Neural cell (in vitro differentiated cells): ENCODE measurements around the gene RPL14. TPM values are rescaled to one million over a fixed set of nuclear protein-coding genes. Genes with fewer than 3 reads are reported as not detected.

Experiments
- H2AFZ ChIP-seq: fragments of 200-600, 300-800 bp; sonication (generic), shearing (Covaris generic); 2 replicates; pipeline ENCODE4 v1.6.0; 2014; ENCODE audit warnings: low read depth, mild to moderate bottlenecking, antibody characterized with exemption, low read length, moderate library complexity
- H3F3A ChIP-seq: fragments of 200-600 bp; shearing (Covaris generic); 2 replicates; pipeline ENCODE4 v1.6.1; 2016; ENCODE audit warnings: mild to moderate bottlenecking, moderate library complexity, mixed read lengths, antibody characterized with exemption, low read length; ENCODE audit not compliant: insufficient read depth, poor library complexity, severe bottlenecking
- H3K27ac ChIP-seq: fragments of 200-600, 300-800 bp; sonication (generic), shearing (Covaris generic); 2 replicates; pipeline ENCODE4 v1.5.1; 2014; ENCODE audit warnings: mild to moderate bottlenecking, low read length, moderate library complexity
- H3K27me3 ChIP-seq: fragments of 300-800, 200-600 bp; sonication (generic), shearing (Covaris generic); 2 replicates; pipeline ENCODE4 v1.6.0; 2014; ENCODE audit warnings: mild to moderate bottlenecking, low read depth, low read length, moderate library complexity; ENCODE audit not compliant: insufficient read depth
- H3K36me3 ChIP-seq: fragments of 300-800, 200-600 bp; sonication (generic), shearing (Covaris generic); 2 replicates; pipeline ENCODE4 v1.5.1; 2014; ENCODE audit warnings: mild to moderate bottlenecking, antibody characterized with exemption, low read length, moderate library complexity; ENCODE audit not compliant: insufficient read depth
- H3K4me2 ChIP-seq: fragments of 300-800, 200-600 bp; sonication (generic), shearing (Covaris generic); 2 replicates; pipeline ENCODE4 v1.6.0; 2014; ENCODE audit warnings: mild to moderate bottlenecking, low read length
- H3K4me3 ChIP-seq: fragments of 300-800, 200-600 bp; sonication (generic), shearing (Covaris generic); 2 replicates; pipeline ENCODE4 v1.5.1; 2014; ENCODE audit warnings: mild to moderate bottlenecking, low read length, moderate library complexity
- H3K79me2 ChIP-seq: fragments of 200-600 bp; shearing (Covaris generic); replicated peaks from 2 replicates; pipeline ENCODE4 v1.6.0; 2014; ENCODE audit warnings: mild to moderate bottlenecking, low read length, moderate library complexity; ENCODE audit not compliant: insufficient read depth
- H3K9ac ChIP-seq: fragments of 300-800, 200-600 bp; sonication (generic), shearing (Covaris generic); 2 replicates; pipeline ENCODE4 v1.6.1; 2016; ENCODE audit warnings: mild to moderate bottlenecking, low read length, mixed read lengths
- H3K9me2 ChIP-seq: fragments of 200-600 bp; shearing (Covaris generic); 2 replicates; pipeline ENCODE4 v1.6.1; 2016; ENCODE audit warnings: mild to moderate bottlenecking, low read length, mixed read lengths; ENCODE audit not compliant: insufficient read depth
- H3K9me3 ChIP-seq: fragments of 200-600, 300-800 bp; sonication (generic), shearing (Covaris generic); 2 replicates; pipeline ENCODE4 v1.6.1; 2016; ENCODE audit warnings: mild to moderate bottlenecking, mixed run types, low read length, moderate library complexity, mixed read lengths
- H4K20me1 ChIP-seq: fragments of 200-600 bp; shearing (Covaris generic); 2 replicates; pipeline ENCODE4 v1.6.1; 2016; ENCODE audit warnings: mild to moderate bottlenecking, mixed run types; ENCODE audit not compliant: insufficient read depth
- CTCF ChIP-seq: fragments of 450-650 bp; IDR thresholded peaks from 2 replicates; pipeline ENCODE4 v1.5.1; 2014; ENCODE audit warnings: antibody characterized with exemption, mild to moderate bottlenecking, moderate library complexity; ENCODE audit not compliant: poor library complexity, severe bottlenecking
- EP300 ChIP-seq: fragments of 450-650 bp; conservative IDR thresholded peaks from 2 replicates; pipeline ENCODE4 v1.6.1; 2014; ENCODE audit warnings: antibody characterized with exemption, mild to moderate bottlenecking, moderate library complexity; ENCODE audit not compliant: poor library complexity, severe bottlenecking
- EZH2 ChIP-seq: fragments of 200-600, 300-800 bp; shearing (Covaris generic), sonication (generic); IDR thresholded peaks from 2 replicates; pipeline ENCODE4 v1.6.1; 2014; ENCODE audit warnings: antibody characterized with exemption, low read length, borderline replicate concordance, mild to moderate bottlenecking; ENCODE audit not compliant: insufficient read depth, poor library complexity, severe bottlenecking
- MXI1 ChIP-seq: fragments of 450-650 bp; conservative IDR thresholded peaks from 2 replicates; pipeline ENCODE4 v1.6.1; 2014; ENCODE audit warnings: antibody characterized with exemption, mild to moderate bottlenecking; ENCODE audit not compliant: poor library complexity, severe bottlenecking
- POLR2AphosphoS5 ChIP-seq: IDR thresholded peaks from 2 replicates; pipeline ENCODE4 v1.6.1; 2012
- RAD21 ChIP-seq: fragments of 450-650 bp; conservative IDR thresholded peaks from 2 replicates; pipeline ENCODE4 v1.6.1; 2014; ENCODE audit warnings: antibody characterized with exemption, mild to moderate bottlenecking, moderate library complexity
- SMC3 ChIP-seq: fragments of 450-650 bp; conservative IDR thresholded peaks from 2 replicates; pipeline ENCODE4 v1.6.1; 2014; ENCODE audit warnings: antibody characterized with exemption, mild to moderate bottlenecking, moderate library complexity; ENCODE audit not compliant: poor library complexity
- TAF1 ChIP-seq: IDR thresholded peaks from 2 replicates; pipeline ENCODE4 v1.6.1; 2012; ENCODE audit warnings: low read depth
- polyA plus RNA-seq: library from polyadenylated mRNA; depleted of rRNA; stranded (reverse); fragments of >200 nt; gene quantifications from 2 replicates; pipeline ENCODE4 v1.2.3, GENCODE V29; 2014
- TF ChIP-seq, protein P1 (sequence below): IDR thresholded peaks from 2 replicates; pipeline ENCODE4 v1.6.1; 2012; ENCODE audit warnings: borderline replicate concordance

Gene RPL14
- polyA plus RNA-seq, 1 donor from 2014 or later, result 273 TPM

DNA sequence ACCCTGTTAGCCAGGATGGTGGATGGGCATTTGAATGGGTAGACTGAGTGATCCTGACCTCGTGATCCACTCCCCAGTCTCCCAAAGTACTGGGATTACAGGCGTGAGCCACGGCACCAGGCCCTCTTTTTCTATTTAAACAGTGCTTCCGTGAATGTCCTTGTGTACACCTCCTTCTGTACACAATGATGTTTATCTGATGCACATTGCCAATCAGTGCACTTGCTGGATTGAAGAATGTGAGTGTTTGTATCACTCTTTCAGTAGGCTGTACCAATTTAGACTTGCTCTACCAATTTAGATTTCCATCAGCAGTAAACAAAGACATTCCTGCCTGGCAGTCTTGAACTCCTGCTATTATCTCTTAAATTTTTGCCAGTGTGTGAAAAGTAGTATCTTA lies 10.9 kb downstream of the RPL14 start:
- Histone ChIP-seq H3K9me3 (no peaks in the 10 kb centered on the region), H3K9me2 (no peaks in the 10 kb centered on the region)
- TF ChIP-seq MXI1 (no peak), SMC3 (no peak), EZH2 (no peak), TAF1 (no peak), EP300 (no peak), POLR2AphosphoS5 (no peak), RAD21 (no peak), CTCF (no peak)
- TF ChIP-seq, protein P1, sequence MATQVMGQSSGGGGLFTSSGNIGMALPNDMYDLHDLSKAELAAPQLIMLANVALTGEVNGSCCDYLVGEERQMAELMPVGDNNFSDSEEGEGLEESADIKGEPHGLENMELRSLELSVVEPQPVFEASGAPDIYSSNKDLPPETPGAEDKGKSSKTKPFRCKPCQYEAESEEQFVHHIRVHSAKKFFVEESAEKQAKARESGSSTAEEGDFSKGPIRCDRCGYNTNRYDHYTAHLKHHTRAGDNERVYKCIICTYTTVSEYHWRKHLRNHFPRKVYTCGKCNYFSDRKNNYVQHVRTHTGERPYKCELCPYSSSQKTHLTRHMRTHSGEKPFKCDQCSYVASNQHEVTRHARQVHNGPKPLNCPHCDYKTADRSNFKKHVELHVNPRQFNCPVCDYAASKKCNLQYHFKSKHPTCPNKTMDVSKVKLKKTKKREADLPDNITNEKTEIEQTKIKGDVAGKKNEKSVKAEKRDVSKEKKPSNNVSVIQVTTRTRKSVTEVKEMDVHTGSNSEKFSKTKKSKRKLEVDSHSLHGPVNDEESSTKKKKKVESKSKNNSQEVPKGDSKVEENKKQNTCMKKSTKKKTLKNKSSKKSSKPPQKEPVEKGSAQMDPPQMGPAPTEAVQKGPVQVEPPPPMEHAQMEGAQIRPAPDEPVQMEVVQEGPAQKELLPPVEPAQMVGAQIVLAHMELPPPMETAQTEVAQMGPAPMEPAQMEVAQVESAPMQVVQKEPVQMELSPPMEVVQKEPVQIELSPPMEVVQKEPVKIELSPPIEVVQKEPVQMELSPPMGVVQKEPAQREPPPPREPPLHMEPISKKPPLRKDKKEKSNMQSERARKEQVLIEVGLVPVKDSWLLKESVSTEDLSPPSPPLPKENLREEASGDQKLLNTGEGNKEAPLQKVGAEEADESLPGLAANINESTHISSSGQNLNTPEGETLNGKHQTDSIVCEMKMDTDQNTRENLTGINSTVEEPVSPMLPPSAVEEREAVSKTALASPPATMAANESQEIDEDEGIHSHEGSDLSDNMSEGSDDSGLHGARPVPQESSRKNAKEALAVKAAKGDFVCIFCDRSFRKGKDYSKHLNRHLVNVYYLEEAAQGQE, result no peak

DNA sequence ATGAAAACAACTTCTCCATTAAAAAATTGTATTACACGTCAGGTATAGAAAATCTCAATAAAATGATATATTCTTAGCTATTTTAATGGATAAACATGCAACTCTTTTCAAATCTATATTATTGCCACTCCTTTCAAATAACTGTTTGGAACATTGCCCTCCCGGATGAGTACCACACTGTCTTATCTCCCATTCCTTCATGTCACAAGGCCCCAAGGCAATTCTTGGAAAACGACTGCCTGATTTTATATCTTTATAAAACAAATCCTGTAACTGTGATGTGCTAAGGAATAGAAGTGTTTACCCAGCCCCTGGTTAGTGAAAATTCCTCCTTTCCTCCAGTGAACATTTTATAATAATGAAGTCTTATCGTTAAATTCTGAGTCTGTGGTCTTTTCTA lies 13.6 kb downstream of the RPL14 start:
- Histone ChIP-seq H3K9ac (no peak overlapping the region), H3K4me2 (no peak overlapping the region), H3K27me3 (no peaks in the 10 kb centered on the region), H3F3A (no peaks in the 10 kb centered on the region), H3K9me2 (no peaks in the 10 kb centered on the region), H3K4me3 (no peak overlapping the region), H4K20me1 (no peaks in the 10 kb centered on the region), H2AFZ (no peak overlapping the region), H3K36me3 (no peaks in the 10 kb centered on the region), H3K27ac (no peak overlapping the region), H3K9me3 (no peaks in the 10 kb centered on the region), H3K79me2 (no peaks in the 10 kb centered on the region)
- TF ChIP-seq RAD21, result no peak
- no peak for TF ChIP-seq EP300
- TF ChIP-seq MXI1, result no peak
- no peak for TF ChIP-seq POLR2AphosphoS5
- TF ChIP-seq TAF1, result no peak
- no peak for TF ChIP-seq CTCF
- no peak for TF ChIP-seq SMC3
- TF ChIP-seq, protein P1, result no peak
- no peak for TF ChIP-seq EZH2

More for the DNA sequence above, 10.9 kb downstream of the RPL14 start:
- Histone ChIP-seq H3K27ac (no peak overlapping the region), H3K27me3 (no peaks in the 10 kb centered on the region), H3K4me2 (no peak overlapping the region), H2AFZ (no peak overlapping the region), H3K9ac (no peak overlapping the region), H3F3A (no peaks in the 10 kb centered on the region), H3K4me3 (no peak overlapping the region), H4K20me1 (no peaks in the 10 kb centered on the region), H3K36me3 (peaks cover 4% of the 10 kb centered on the region), H3K79me2 (no peaks in the 10 kb centered on the region)
